Tibial artery (tissue), 4 donors: ENCODE data around the gene PIAS4.

Source experiments
- DNase-seq, 2 donors: peaks; one replicate each; pipeline ENCODE4 v3.0.0-alpha.2; 2019
- H3K27ac ChIP-seq, 2 donors: fragments of 200-600 bp; sonication (generic) in 1 of 2; 1 replicate in 1 of 2; 2 replicates in 1 of 2; pipeline ENCODE4 v1.5.1; 2018 to 2019; ENCODE audit warnings: mild to moderate bottlenecking in 1 of 2
- H3K27me3 ChIP-seq, 2 donors: fragments of 200-600 bp; sonication (generic) in 1 of 2; one replicate each; pipeline versions ENCODE4 v1.5.1 to v1.6.0; 2016 to 2019
- H3K36me3 ChIP-seq, 3 donors: fragments of 200-600 bp; sonication (generic) in 2 of 3; one replicate each; pipeline ENCODE4 v1.5.1; 2016 to 2019; ENCODE audit warnings: mild to moderate bottlenecking in 2 of 3
- H3K4me1 ChIP-seq, 4 donors: fragments of 200-600 bp; sonication (generic) in 2 of 4; 1 replicate in 3 of 4; 2 replicates in 1 of 4; pipeline ENCODE4 v1.5.1; 2016 to 2019
- H3K4me3 ChIP-seq, 2 donors: fragments of 200-600 bp; sonication (generic) in 1 of 2; 1 replicate in 1 of 2; 2 replicates in 1 of 2; pipeline ENCODE4 v1.5.1; 2018 to 2019; ENCODE audit warnings: mild to moderate bottlenecking in 2 of 2
- H3K9me3 ChIP-seq, 3 donors: fragments of 200-600 bp; sonication (generic) in 1 of 3; one replicate each; pipeline ENCODE4 v1.5.1; 2016 to 2019
- intact Hi-C: fragments of 100-400 bp; cut with DNase I; formaldehyde crosslinking; loops from one replicate; pipeline ENCODE4 v1.15.0; 2023; ENCODE audit warnings: low total_unique reads
- TF ChIP-seq, protein P1 (sequence below), 2 experiments: fragments of 200-600 bp in 1 of 2; fragments of 450-650 bp in 1 of 2; IDR thresholded peaks; one replicate each; pipeline ENCODE4 v1.5.1; 2017 to 2019; ENCODE audit warnings: antibody characterized with exemption in 2 of 2, mild to moderate bottlenecking in 1 of 2, moderate library complexity in 1 of 2

Gene PIAS4

DNA sequence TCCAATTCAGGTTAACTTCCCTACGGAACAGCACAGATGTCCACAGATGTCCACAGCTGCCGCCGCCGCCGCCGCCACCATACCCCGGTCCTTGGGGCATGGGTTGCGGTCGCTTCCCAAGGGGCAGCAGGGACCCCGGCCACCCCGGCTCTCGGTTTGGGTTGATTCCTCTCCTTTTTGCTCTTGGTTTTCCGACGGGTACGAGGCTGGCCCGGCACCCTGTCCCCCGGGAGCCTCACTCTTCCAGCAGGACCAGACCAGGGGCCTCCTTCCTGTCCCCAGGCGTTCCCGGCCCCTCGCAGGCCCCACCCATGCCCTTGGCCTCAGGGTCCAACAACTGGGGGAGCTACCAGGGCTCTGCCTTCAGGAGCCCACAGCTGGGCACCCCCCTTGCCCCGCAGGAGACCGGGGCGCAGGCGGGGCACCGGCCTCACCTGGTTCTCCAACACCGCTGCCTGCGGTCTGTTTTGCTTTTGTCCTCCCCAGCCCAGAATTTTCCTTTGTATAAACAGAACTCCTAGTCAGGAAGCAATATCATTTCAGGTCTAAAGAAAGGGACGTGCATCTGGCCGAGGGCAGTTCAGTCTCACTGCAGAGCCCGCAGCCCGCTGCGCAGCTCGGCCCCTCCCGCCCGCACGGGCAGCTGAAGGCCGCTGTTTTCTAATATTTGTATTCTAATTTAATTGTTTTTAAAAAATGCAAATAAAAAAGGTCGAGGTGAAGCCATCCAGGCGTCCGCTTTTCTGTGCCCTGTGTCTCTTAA, 31.3 kb downstream of the PIAS4 start:
- Histone ChIP-seq H3K9me3 (no peaks in the 10 kb centered on the region), H3K4me3 (no peak overlapping the region), H3K4me1 (peaks cover 0 to 9% (median 0%) of the 10 kb centered on the region in 4 donors), H3K27ac (no peak overlapping the region), H3K36me3 (peaks cover 20 to 62% (median 53%) of the 10 kb centered on the region in 3 donors), H3K27me3 (no peaks in the 10 kb centered on the region)
- TF ChIP-seq, protein P1, sequence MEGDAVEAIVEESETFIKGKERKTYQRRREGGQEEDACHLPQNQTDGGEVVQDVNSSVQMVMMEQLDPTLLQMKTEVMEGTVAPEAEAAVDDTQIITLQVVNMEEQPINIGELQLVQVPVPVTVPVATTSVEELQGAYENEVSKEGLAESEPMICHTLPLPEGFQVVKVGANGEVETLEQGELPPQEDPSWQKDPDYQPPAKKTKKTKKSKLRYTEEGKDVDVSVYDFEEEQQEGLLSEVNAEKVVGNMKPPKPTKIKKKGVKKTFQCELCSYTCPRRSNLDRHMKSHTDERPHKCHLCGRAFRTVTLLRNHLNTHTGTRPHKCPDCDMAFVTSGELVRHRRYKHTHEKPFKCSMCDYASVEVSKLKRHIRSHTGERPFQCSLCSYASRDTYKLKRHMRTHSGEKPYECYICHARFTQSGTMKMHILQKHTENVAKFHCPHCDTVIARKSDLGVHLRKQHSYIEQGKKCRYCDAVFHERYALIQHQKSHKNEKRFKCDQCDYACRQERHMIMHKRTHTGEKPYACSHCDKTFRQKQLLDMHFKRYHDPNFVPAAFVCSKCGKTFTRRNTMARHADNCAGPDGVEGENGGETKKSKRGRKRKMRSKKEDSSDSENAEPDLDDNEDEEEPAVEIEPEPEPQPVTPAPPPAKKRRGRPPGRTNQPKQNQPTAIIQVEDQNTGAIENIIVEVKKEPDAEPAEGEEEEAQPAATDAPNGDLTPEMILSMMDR (IDR thresholded peaks at IDR 0.05), result no peak
- intact Hi-C loops, result no loop called here
- no peak for DNase-seq

DNA sequence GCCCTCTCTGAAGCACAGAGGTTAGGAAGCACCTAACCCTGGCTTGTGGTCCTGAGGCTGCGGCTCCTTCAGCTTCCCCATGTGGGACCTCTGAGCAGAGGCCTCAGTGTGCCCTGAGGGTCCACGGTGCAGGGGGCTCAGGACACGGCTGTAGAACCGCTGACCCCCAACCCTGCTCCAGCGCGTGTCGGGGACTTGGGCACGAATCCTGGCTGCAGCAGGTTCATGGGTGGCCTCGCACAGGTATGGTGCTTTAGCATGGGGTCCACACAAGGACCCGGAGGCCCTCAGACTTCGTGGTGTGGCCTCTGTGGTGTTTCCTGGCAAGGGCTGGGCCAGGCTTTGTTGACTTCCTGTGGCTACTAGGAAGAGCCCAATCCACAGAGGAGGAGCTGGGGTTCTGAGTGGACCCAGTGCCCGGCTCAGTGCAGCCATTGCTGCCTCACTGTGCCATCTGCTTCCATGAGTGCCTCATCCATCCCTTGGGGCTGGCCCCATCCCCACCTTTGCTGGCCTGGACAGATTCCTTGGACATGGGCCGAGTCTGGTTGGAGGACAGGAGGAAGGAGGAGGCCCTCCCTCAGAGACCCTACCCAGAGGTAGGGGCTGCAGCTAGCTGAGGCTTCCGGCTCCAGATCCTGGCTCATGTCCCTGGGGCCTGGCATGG, 34.7 kb downstream of the PIAS4 start:
- H3K27me3 ChIP-seq, result no peaks in the 10 kb centered on the region
- TF ChIP-seq, protein P1 (IDR thresholded peaks at IDR 0.05), result no peak
- H3K4me3 ChIP-seq, result no peak overlapping the region
- no peak overlapping the region for H3K27ac ChIP-seq
- no peaks in the 10 kb centered on the region for H3K9me3 ChIP-seq
- no peak for DNase-seq
- H3K4me1 ChIP-seq, result peaks cover 0 to 22% (median 0%) of the 10 kb centered on the region in 4 donors
- intact Hi-C loops, result no loop called here
- H3K36me3 ChIP-seq, result peaks cover 13 to 62% (median 47%) of the 10 kb centered on the region in 3 donors

DNA sequence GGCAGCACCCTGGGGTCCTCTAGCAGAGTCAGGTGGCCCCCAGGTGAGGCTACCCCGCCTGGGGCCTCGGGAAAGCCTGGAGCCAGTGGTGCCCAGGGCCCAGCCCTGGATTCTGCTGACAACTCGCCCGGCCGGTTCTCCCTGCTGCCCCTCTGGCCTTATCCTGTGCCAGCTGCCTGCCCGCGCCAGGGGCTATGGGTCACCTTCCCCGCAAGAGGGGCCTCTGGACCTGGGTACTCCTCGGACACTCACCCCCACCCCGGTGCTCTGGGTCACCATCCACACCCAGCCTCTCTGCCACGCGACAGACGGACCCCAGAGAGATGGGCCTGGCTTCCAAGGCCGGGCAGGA, 35.2 kb downstream of the PIAS4 start:
- TF ChIP-seq, protein P1 (IDR thresholded peaks at IDR 0.05), result no peak
- H3K36me3 ChIP-seq, result peaks cover 12 to 62% (median 47%) of the 10 kb centered on the region in 3 donors
- H3K4me3 ChIP-seq, result no peak overlapping the region
- H3K27ac ChIP-seq, result no peak overlapping the region
- intact Hi-C loops, result no loop called here
- no peaks in the 10 kb centered on the region for H3K27me3 ChIP-seq
- no peaks in the 10 kb centered on the region for H3K9me3 ChIP-seq
- DNase-seq, result no peak
- H3K4me1 ChIP-seq, result peaks cover 0 to 22% (median 0%) of the 10 kb centered on the region in 4 donors

DNA sequence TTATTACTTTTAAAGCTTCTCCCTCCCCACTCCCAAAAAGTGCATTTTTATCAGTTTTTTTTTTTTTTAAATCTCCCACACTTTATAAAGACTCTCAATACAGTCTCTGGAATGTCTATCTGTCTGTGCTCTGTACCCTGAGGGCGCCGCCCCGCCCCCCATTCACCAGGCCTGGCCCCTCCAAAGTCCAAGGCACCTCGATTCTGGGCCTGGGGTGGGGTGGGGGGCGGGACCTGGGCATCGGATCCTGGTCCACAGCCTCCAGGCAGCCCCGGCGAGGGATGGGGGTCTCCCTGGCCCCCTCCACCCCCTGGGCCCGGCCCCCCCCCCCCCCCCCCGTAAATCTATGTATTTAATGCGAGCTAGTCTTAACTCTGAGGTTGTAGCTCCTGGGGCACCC, 35.9 kb downstream of the PIAS4 start:
- intact Hi-C loops, result no loop called here
- Histone ChIP-seq H3K4me1 (peaks cover 0 to 22% (median 0%) of the 10 kb centered on the region in 4 donors), H3K4me3 (no peak overlapping the region), H3K27ac (no peak overlapping the region), H3K36me3 (peaks cover 8 to 62% (median 47%) of the 10 kb centered on the region in 3 donors), H3K27me3 (no peaks in the 10 kb centered on the region), H3K9me3 (no peaks in the 10 kb centered on the region)
- TF ChIP-seq, protein P1 (IDR thresholded peaks at IDR 0.05), result no peak
- no peak for DNase-seq

DNA sequence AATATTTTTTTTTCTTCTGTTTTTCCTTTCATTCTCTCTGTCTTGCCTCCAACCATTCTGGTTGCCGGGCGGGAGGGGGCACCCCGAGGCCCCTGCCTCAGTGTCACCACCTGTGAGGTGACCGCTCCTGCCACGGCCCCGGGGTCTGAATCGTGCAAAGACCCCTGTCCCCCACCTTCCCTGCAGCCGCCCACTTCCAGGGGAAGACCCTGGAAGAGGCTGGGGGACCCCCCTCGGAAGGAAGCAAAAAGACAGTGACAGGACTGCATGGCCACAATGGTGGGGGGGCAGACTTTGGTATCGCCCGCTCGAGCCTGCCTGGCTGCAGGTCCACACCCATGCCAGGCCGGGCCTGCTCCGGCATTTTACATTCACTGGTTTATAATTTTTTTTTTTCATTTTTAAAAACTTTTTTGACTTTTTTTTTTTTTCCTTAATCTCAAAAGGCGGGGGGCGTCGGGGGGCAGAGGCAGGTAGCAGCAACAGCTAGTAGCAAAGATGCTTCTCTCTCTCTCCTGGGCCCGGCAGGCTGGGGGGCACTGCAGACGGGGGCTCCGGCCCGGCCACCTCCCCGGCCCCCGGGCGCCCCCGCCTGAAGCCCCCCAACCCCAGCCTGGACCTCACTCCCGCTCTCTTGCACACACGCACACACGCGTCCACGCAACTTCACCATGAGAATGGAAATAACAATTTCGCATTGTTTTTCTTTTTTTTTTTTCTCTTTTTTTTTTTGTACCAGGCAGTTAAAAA, 36.6 kb downstream of the PIAS4 start:
- H3K27me3 ChIP-seq, result no peaks in the 10 kb centered on the region
- H3K27ac ChIP-seq, result no peak overlapping the region
- peaks cover 8 to 56% (median 46%) of the 10 kb centered on the region in 3 donors for H3K36me3 ChIP-seq
- intact Hi-C loops, result no loop called here
- peaks cover 0 to 22% (median under 1%) of the 10 kb centered on the region in 4 donors for H3K4me1 ChIP-seq
- TF ChIP-seq, protein P1 (IDR thresholded peaks at IDR 0.05), result no peak
- no peaks in the 10 kb centered on the region for H3K9me3 ChIP-seq
- no peak overlapping the region for H3K4me3 ChIP-seq
- no peak for DNase-seq
